RWPE1 (cell line): ENCODE measurements around the gene SORBS1.
A peak's percentile ranks its signal among the peaks of the same experiment; 100 is the strongest.

Experiments
- CTCF ChIA-PET: fragments of 350-600 bp; sonication (Branson Sonifier 250); formaldehyde crosslinking; extraction: SDS; loops from one replicate; lab custom pipeline; 2021; lab: Yijun Ruan, JAX
- POLR2A ChIA-PET: fragments of 400-600 bp; formaldehyde crosslinking; extraction: SDS; loops from one replicate; lab custom pipeline; 2020; ENCODE audit warnings: antibody characterized with exemption; ENCODE audit not compliant: low non-redundant PET; lab: Yijun Ruan, JAX
- DNase-seq: peaks from one replicate; pipeline ENCODE4 v3.0.0; 2012; ENCODE audit warnings: low spot score
- H3K27ac ChIP-seq: fragments of 450-650 bp; 2 replicates; pipeline ENCODE4 v1.5.1; 2017
- TF ChIP-seq, protein P1 (sequence below): fragments of 450-650 bp; conservative IDR thresholded peaks from 2 replicates; pipeline ENCODE4 v1.5.1; 2017; ENCODE audit warnings: low read depth, mild to moderate bottlenecking

Gene SORBS1

GRCh38 chr10:95458871-95459270, 102.3 kb downstream of the SORBS1 start:
- DNase-seq: no peak
- TF ChIP-seq, protein P1, sequence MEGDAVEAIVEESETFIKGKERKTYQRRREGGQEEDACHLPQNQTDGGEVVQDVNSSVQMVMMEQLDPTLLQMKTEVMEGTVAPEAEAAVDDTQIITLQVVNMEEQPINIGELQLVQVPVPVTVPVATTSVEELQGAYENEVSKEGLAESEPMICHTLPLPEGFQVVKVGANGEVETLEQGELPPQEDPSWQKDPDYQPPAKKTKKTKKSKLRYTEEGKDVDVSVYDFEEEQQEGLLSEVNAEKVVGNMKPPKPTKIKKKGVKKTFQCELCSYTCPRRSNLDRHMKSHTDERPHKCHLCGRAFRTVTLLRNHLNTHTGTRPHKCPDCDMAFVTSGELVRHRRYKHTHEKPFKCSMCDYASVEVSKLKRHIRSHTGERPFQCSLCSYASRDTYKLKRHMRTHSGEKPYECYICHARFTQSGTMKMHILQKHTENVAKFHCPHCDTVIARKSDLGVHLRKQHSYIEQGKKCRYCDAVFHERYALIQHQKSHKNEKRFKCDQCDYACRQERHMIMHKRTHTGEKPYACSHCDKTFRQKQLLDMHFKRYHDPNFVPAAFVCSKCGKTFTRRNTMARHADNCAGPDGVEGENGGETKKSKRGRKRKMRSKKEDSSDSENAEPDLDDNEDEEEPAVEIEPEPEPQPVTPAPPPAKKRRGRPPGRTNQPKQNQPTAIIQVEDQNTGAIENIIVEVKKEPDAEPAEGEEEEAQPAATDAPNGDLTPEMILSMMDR: no peak
- ChIA-PET CTCF (interaction anchor here (0.6 to 0.7 kb wide), 2 partner anchors 22 to 28 kb away, joined by 3 to 5 read pairs; no protein-coding TSS in a partner anchor), POLR2A (no interaction called here)
- no peak overlapping the region for H3K27ac ChIP-seq

DNA sequence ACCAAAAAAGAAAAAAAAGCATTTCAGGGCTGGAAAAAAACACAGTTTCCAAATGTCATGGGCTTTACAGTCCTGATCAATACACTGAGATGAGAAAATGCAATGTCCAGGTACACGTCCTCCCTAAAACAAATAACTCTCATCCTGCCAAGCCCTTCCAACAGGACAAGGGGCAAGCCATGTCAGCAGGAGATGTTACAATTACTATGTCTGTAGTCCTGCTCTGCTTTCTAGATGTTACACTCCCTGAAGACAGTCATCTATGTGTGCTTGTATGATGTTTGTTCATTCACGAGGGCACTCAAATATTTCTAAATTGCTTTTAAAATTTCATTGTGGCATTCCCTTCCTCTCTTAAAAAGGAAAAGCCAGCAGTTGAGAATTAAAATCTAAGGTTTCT, 103.2 kb downstream of the SORBS1 start:
- TF ChIP-seq, protein P1: no peak
- CTCF ChIA-PET: interaction anchor here (0.7 kb wide), 1 partner anchor 117 kb away, joined by 3 read pairs; no protein-coding TSS in a partner anchor
- POLR2A ChIA-PET: no interaction called here

DNA sequence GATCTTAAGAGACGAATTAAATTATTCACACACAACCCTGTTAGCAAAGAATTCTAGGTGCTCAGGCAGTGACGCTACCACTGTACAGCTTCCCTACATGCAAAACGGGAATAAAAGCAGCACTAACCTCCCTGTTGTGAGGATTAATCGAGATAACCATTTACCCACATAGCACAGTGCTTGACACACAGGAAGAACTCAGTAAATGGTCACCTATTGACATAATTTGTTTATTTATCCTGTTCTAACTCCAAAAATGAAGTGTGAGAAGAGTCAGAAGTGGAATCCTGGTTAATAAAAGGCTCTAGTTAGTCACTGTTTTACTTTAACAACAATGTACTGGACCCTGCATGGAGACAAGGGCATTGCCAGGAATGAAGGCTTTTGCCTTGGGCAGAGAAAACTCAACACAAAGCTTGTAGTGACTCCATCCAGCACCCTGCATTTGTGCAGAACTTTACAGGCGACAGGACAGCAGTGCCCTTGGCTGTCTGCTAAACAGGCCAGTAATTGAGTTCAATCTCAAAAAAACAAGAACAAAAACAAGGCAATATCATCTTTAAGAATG, 103.8 kb downstream of the SORBS1 start:
- no peak for DNase-seq
- TF ChIP-seq, protein P1: no peak
- ChIA-PET CTCF (interaction anchor here (0.7 to 3.5 kb wide), 3 partner anchors 10 to 493 kb away, joined by 3 to 16 read pairs (median 5); no protein-coding TSS in a partner anchor), POLR2A (no interaction called here)
- no peak overlapping the region for H3K27ac ChIP-seq

More for the DNA sequence above, 103.2 kb downstream of the SORBS1 start:
- DNase-seq: no peak
- no peak overlapping the region for H3K27ac ChIP-seq

DNA sequence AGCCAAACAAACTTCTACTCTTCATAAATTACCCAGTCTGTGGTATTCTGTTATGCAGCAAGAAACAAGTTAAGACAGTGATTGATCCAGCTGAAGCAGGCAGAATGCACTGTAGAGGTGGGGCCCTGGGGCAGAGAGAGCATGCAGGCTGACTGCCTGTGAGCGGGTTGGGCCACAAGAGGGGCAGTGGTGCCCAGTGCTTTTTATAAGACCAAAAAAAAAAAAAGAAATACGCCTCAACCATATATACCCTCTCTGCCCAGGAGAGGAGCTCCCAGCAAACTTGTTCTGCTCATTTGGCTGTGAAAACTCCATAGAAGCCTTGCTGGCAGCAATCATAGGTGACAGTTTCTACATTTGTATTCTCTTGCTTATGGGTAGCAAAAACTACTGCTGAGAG, 104.7 kb downstream of the SORBS1 start:
- POLR2A ChIA-PET: no interaction called here
- H3K27ac ChIP-seq: no peak overlapping the region
- peak; percentile 26 for DNase-seq
- TF ChIP-seq, protein P1: no peak
- CTCF ChIA-PET: interaction anchor here (0.7 to 3.5 kb wide), 4 partner anchors 10 to 492 kb away, joined by 3 to 16 read pairs (median 10); no protein-coding TSS in a partner anchor

- TF ChIP-seq, protein P1: no peak
- no peak overlapping the region for H3K27ac ChIP-seq
- no peak for DNase-seq
- ChIA-PET CTCF (interaction anchor here (0.6 to 3.5 kb wide), 2 partner anchors 9 to 208 kb away, joined by 3 to 16 read pairs; no protein-coding TSS in a partner anchor), POLR2A (no interaction called here)
Measured at GRCh38 chr10:95454940-95455339, 106.2 kb downstream of the SORBS1 start.

DNA sequence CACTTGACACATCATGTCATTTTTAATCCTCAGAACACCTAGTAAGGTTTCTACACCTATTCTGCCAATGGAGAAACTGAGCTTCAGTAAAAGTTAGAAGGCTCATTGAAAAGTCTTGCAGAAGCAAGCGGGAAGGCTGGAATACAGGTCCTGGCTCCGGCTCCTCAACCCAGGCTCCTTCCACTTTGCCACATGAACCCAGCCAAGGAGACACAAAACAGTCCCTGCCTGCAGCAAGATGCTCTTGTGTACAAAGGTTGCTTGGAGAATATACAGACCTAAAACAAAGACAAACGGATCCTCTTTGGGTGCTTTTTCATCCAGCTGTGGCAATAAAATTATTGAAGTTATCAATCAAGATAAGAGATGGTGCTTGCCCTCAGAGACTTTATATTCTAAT, 106.8 kb downstream of the SORBS1 start:
- TF ChIP-seq, protein P1: no peak
- POLR2A ChIA-PET: no interaction called here
- no peak for DNase-seq
- H3K27ac ChIP-seq: no peak overlapping the region
- CTCF ChIA-PET: interaction anchor here (0.6 to 3.5 kb wide), 3 partner anchors 9 to 145 kb away, joined by 3 to 16 read pairs (median 3); no protein-coding TSS in a partner anchor
